H9 (cell line): ENCODE results near the gene VASP. TPM values are rescaled to one million over a fixed set of nuclear protein-coding genes. Genes with fewer than 3 reads are reported as not detected.

Experiments
- DNase-seq: peaks from one replicate; pipeline ENCODE4 v3.0.0-alpha.2; 2017
- H2AFZ ChIP-seq: one replicate; pipeline ENCODE4 v1.6.1; 2013; ENCODE audit warnings: mild to moderate bottlenecking, low read length, control low read depth, moderate library complexity
- H2AK5ac ChIP-seq: 2 replicates; pipeline ENCODE4 v1.6.1; 2013; ENCODE audit warnings: low read length, control low read depth, mixed read lengths; ENCODE audit not compliant: insufficient read length
- H2BK120ac ChIP-seq: one replicate; pipeline ENCODE4 v1.6.1; 2013; ENCODE audit warnings: low read depth, mild to moderate bottlenecking, low read length, control low read depth, inconsistent platforms; ENCODE audit not compliant: poor library complexity, severe bottlenecking
- H2BK12ac ChIP-seq: 2 replicates; pipeline ENCODE4 v1.6.1; 2013; ENCODE audit warnings: low read length, control low read depth, mixed read lengths, low read depth; ENCODE audit not compliant: insufficient read length
- H2BK15ac ChIP-seq: 2 replicates; pipeline ENCODE4 v1.6.1; 2013; ENCODE audit warnings: low read depth, low read length, control low read depth
- H2BK20ac ChIP-seq: one replicate; pipeline ENCODE4 v1.6.1; 2013; ENCODE audit warnings: low read depth, mild to moderate bottlenecking, low read length, control low read depth, inconsistent platforms; ENCODE audit not compliant: poor library complexity, severe bottlenecking
- H2BK5ac ChIP-seq: 2 replicates; pipeline ENCODE4 v1.6.1; 2013; ENCODE audit warnings: low read length, control low read depth, mixed read lengths; ENCODE audit not compliant: insufficient read length
- H3K14ac ChIP-seq: 2 replicates; pipeline ENCODE4 v1.6.1; 2013; ENCODE audit warnings: low read length, control low read depth; ENCODE audit not compliant: insufficient read depth
- H3K18ac ChIP-seq: 2 replicates; pipeline ENCODE4 v1.6.1; 2013; ENCODE audit warnings: low read depth, mild to moderate bottlenecking, mixed read lengths, low read length, control low read depth; ENCODE audit not compliant: insufficient read length
- H3K23ac ChIP-seq: 2 replicates; pipeline ENCODE4 v1.6.1; 2013; ENCODE audit warnings: low read length, control low read depth, mixed read lengths, low read depth; ENCODE audit not compliant: insufficient read length
- H3K23me2 ChIP-seq: 2 replicates; pipeline ENCODE4 v1.6.1; 2013; ENCODE audit warnings: low read depth, mild to moderate bottlenecking, mixed read lengths, low read length, control low read depth; ENCODE audit not compliant: insufficient read length, poor library complexity, severe bottlenecking
- H3K27ac ChIP-seq: 2 replicates; pipeline ENCODE4 v1.5.1; 2013; ENCODE audit warnings: low read length, control low read depth, mixed read lengths, low read depth; ENCODE audit not compliant: insufficient read length
- H3K27me3 ChIP-seq: 2 replicates; pipeline ENCODE4 v1.6.1; 2013; ENCODE audit warnings: low read length, control low read depth, inconsistent platforms; ENCODE audit not compliant: insufficient read depth
- H3K4ac ChIP-seq: 2 replicates; pipeline ENCODE4 v1.6.1; 2013; ENCODE audit warnings: low read depth, mild to moderate bottlenecking, control low read depth, inconsistent platforms, low read length, moderate library complexity
- H3K4me1 ChIP-seq: 2 replicates; pipeline ENCODE4 v1.6.1; 2013; ENCODE audit warnings: low read length, control low read depth, inconsistent platforms; ENCODE audit not compliant: insufficient read depth
- H3K4me2 ChIP-seq: 2 replicates; pipeline ENCODE4 v1.6.1; 2013; ENCODE audit warnings: low read length, control low read depth, mixed read lengths; ENCODE audit not compliant: insufficient read length, insufficient read depth
- H3K56ac ChIP-seq: 2 replicates; pipeline ENCODE4 v1.6.1; 2013; ENCODE audit warnings: low read depth, mild to moderate bottlenecking, mixed read lengths, low read length, control low read depth; ENCODE audit not compliant: insufficient read length
- H3K79me1 ChIP-seq: 2 replicates; pipeline ENCODE4 v1.6.1; 2013; ENCODE audit warnings: low read depth, mild to moderate bottlenecking, moderate library complexity, low read length, control low read depth, inconsistent platforms; ENCODE audit not compliant: insufficient read depth, poor library complexity, severe bottlenecking
- H3K79me2 ChIP-seq: 2 replicates; pipeline ENCODE4 v1.6.1; 2013; ENCODE audit warnings: low read length, control low read depth, inconsistent platforms; ENCODE audit not compliant: insufficient read depth
- H3K9ac ChIP-seq: 2 replicates; pipeline ENCODE4 v1.6.1; 2013; ENCODE audit warnings: low read length, control low read depth, mixed read lengths; ENCODE audit not compliant: insufficient read length; ENCODE audit errors: extremely low read depth
- H3K9me3 ChIP-seq: one replicate; pipeline ENCODE4 v1.6.1; 2013; ENCODE audit warnings: low read depth, low read length, inconsistent platforms; ENCODE audit not compliant: control insufficient read depth
- H3T11ph ChIP-seq: one replicate; pipeline ENCODE4 v1.6.1; 2013; ENCODE audit warnings: mild to moderate bottlenecking, low read length, control low read depth, inconsistent platforms
- H4K20me1 ChIP-seq: one replicate; pipeline ENCODE4 v1.6.1; 2013; ENCODE audit not compliant: control insufficient read depth, insufficient read length, insufficient read depth
- H4K5ac ChIP-seq: 2 replicates; pipeline ENCODE4 v1.6.1; 2013; ENCODE audit warnings: low read depth, mild to moderate bottlenecking, mixed read lengths, low read length, control low read depth; ENCODE audit not compliant: insufficient read length
- H4K8ac ChIP-seq: replicated peaks from 2 replicates; pipeline ENCODE4 v1.6.1; 2013; ENCODE audit warnings: low read length, control low read depth, mixed read lengths, low read depth; ENCODE audit not compliant: insufficient read length
- H4K91ac ChIP-seq: 2 replicates; pipeline ENCODE4 v1.6.1; 2013; ENCODE audit warnings: low read depth, mild to moderate bottlenecking, moderate library complexity, mixed read lengths, low read length, control low read depth; ENCODE audit not compliant: insufficient read length
- H3K27ac Mint-ChIP-seq, 3 experiments: 2 replicates in 2 of 3; 3 replicates in 1 of 3; pipeline ENCODE4 v1.8.0; 2020 to 2021; ENCODE audit warnings: mixed read lengths in 3 of 3, mild to moderate bottlenecking in 1 of 3, moderate library complexity in 1 of 3
- H3K27me3 Mint-ChIP-seq: 2 replicates; pipeline ENCODE4 v1.8.0; 2021; ENCODE audit warnings: low read depth, mild to moderate bottlenecking, moderate library complexity, mixed read lengths
- H3K36me3 Mint-ChIP-seq, 3 experiments: 2 replicates in 2 of 3; 3 replicates in 1 of 3; pipeline ENCODE4 v1.8.0; 2020 to 2021; ENCODE audit warnings: low read depth in 3 of 3, mixed read lengths in 3 of 3; ENCODE audit not compliant: insufficient read depth in 1 of 3
- H3K4me1 Mint-ChIP-seq, 2 experiments: 2 replicates each; pipeline ENCODE4 v1.8.0; 2020; ENCODE audit warnings: mixed read lengths in 2 of 2
- H3K4me3 Mint-ChIP-seq, 2 experiments: 2 replicates in 1 of 2; 3 replicates in 1 of 2; pipeline ENCODE4 v1.8.0; 2020 to 2021; ENCODE audit warnings: mild to moderate bottlenecking in 2 of 2, mixed read lengths in 2 of 2, moderate library complexity in 1 of 2
- H3K9me3 Mint-ChIP-seq, 2 experiments: 2 replicates in 1 of 2; 3 replicates in 1 of 2; pipeline ENCODE4 v1.8.0; 2020; ENCODE audit warnings: mild to moderate bottlenecking in 2 of 2, mixed read lengths in 2 of 2, moderate library complexity in 1 of 2
- WGBS: extraction: QIAGEN DNeasy Blood & Tissue Kit; methylation state at CpG from one replicate; pipeline ENCODE4 v1.1.7; 2013; ENCODE audit warnings: missing lambda C conversion rate, low lambda C conversion rate, mixed read lengths; ENCODE audit not compliant: insufficient read length; ENCODE audit errors: extremely low coverage; 5-methylcytosine and 5-hydroxymethylcytosine counted together
- total RNA-seq: library from RNA; stranded (reverse); gene quantifications from 2 replicates; pipeline ENCODE4 v1.2.1, GENCODE V29; 2021
- TF ChIP-seq, protein P1 (sequence below): fragments of 200-600 bp; sonication (generic); conservative IDR thresholded peaks from 3 replicates; pipeline ENCODE4 v1.8.0; 2021; ENCODE audit warnings: antibody characterized with exemption, mild to moderate bottlenecking

VASP gene
- total RNA-seq, 1 experiment from 2014 or later: 157 TPM

DNA sequence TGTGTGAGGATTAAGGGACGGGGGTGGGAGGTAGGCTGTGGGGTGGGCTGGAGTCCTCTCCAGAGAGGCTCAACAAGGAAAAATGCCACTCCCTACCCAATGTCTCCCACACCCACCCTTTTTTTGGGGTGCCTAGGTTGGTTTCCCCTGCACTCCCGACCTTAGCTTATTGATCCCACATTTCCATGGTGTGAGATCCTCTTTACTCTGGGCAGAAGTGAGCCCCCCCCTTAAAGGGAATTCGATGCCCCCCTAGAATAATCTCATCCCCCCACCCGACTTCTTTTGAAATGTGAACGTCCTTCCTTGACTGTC, 34.0 kb upstream of the VASP start:
- peaks cover 11% of the 10 kb centered on the region for H3K27me3 Mint-ChIP-seq

More for the DNA sequence above, 34.0 kb upstream of the VASP start:
- Histone ChIP-seq H2BK120ac (no peak overlapping the region), H3K9ac (no peak overlapping the region), H4K5ac (no peak overlapping the region), H4K91ac (no peak overlapping the region), H3K79me2 (no peaks in the 10 kb centered on the region), H2BK20ac (no peak overlapping the region), H2BK12ac (no peak overlapping the region), H2BK15ac (no peak overlapping the region), H3K18ac (no peak overlapping the region), H3K23ac (no peak overlapping the region), H3K4me1 (no peaks in the 10 kb centered on the region), H4K8ac (no peak overlapping the region), H2BK5ac (no peak overlapping the region), H4K20me1 (no peaks in the 10 kb centered on the region), H3K4me2 (no peak overlapping the region), H2AFZ (no peak overlapping the region), H2AK5ac (no peak overlapping the region), H3K9me3 (no peaks in the 10 kb centered on the region), H3K79me1 (no peaks in the 10 kb centered on the region), H3K56ac (no peak overlapping the region), H3K27ac (no peak overlapping the region), H3K4ac (no peak overlapping the region), H3K23me2 (peaks cover 10% of the 10 kb centered on the region), H3T11ph (no peak overlapping the region), H3K27me3 (no peaks in the 10 kb centered on the region), H3K14ac (no peak overlapping the region)
- peaks cover 0 to 11% (median 0%) of the 10 kb centered on the region in 3 experiments; a peak in 1 of 7 replicates for H3K36me3 Mint-ChIP-seq
- H3K27ac Mint-ChIP-seq: no peak overlapping the region
- H3K4me3 Mint-ChIP-seq: peak overlapping the region in 1 of 2 experiments; percentile 78; a peak in 3 of 5 replicates
- TF ChIP-seq, protein P1, sequence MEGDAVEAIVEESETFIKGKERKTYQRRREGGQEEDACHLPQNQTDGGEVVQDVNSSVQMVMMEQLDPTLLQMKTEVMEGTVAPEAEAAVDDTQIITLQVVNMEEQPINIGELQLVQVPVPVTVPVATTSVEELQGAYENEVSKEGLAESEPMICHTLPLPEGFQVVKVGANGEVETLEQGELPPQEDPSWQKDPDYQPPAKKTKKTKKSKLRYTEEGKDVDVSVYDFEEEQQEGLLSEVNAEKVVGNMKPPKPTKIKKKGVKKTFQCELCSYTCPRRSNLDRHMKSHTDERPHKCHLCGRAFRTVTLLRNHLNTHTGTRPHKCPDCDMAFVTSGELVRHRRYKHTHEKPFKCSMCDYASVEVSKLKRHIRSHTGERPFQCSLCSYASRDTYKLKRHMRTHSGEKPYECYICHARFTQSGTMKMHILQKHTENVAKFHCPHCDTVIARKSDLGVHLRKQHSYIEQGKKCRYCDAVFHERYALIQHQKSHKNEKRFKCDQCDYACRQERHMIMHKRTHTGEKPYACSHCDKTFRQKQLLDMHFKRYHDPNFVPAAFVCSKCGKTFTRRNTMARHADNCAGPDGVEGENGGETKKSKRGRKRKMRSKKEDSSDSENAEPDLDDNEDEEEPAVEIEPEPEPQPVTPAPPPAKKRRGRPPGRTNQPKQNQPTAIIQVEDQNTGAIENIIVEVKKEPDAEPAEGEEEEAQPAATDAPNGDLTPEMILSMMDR: no peak
- no CpG with 5 or more reads among the region's 5 CpGs for WGBS
- H3K9me3 Mint-ChIP-seq: no peaks in the 10 kb centered on the region; a peak in 1 of 5 replicates
- H3K4me1 Mint-ChIP-seq: peaks cover 31 to 58% of the 10 kb centered on the region in 2 experiments
- DNase-seq: no peak
